Measurements from ENCODE around the gene GIGYF1.

The GIGYF1 gene

GRCh38 chr7:100686201-100686821 lies 7.7 kb downstream of the GIGYF1 start:
- ChIA-PET POLR2A (no interaction called here), CTCF (interaction anchor here (7.9 kb wide), 1 partner anchor 165 kb away, joined by 76 read pairs; the partner anchor contains the start of gene SLC12A9)
- TF ChIP-seq CTCF (IDR thresholded peaks at IDR 0.05; ENCODE audit: insufficient read depth, low read length, missing control alignments), result no peak
- no peak for DNase-seq (ENCODE audit: low read depth, low spot score)
- no peak overlapping the region for H3K4me3 ChIP-seq (ENCODE audit: low read depth, low read length)

GRCh38 chr7:100685631-100686145 lies 8.4 kb downstream of the GIGYF1 start:
- ChIA-PET POLR2A (interaction anchor here (0.8 to 1.8 kb wide), 2 partner anchors 7 to 142 kb away, joined by 4 to 7 read pairs; partner anchors contain the start of gene EPHB4), CTCF (interaction anchor here (1.0 to 7.9 kb wide), 2 partner anchors 20 to 166 kb away, joined by 3 to 76 read pairs; partner anchors contain the start of genes POP7 and SLC12A9)
- no peak overlapping the region for H3K4me3 ChIP-seq (ENCODE audit: low read depth, low read length)
- no peak for TF ChIP-seq CTCF (IDR thresholded peaks at IDR 0.05; ENCODE audit: insufficient read depth, low read length, missing control alignments)
- no peak for DNase-seq (ENCODE audit: low read depth, low spot score)

- TF ChIP-seq CTCF (IDR thresholded peaks at IDR 0.05; ENCODE audit: insufficient read depth, low read length, missing control alignments), result no peak
- H3K4me3 ChIP-seq (ENCODE audit: low read depth, low read length), result no peak overlapping the region
- no peak for DNase-seq (ENCODE audit: low read depth, low spot score)
- POLR2A ChIA-PET, result interaction anchor here (0.8 to 1.8 kb wide), 2 partner anchors 8 to 142 kb away, joined by 4 to 7 read pairs; partner anchors contain the start of gene EPHB4
- CTCF ChIA-PET, result interaction anchor here (0.9 to 1.0 kb wide), 2 partner anchors 21 to 167 kb away, joined by 3 to 4 read pairs; partner anchors contain the start of genes POP7 and SLC12A9
Observed at GRCh38 chr7:100685049-100685605, 8.9 kb downstream of the GIGYF1 start.

DNA sequence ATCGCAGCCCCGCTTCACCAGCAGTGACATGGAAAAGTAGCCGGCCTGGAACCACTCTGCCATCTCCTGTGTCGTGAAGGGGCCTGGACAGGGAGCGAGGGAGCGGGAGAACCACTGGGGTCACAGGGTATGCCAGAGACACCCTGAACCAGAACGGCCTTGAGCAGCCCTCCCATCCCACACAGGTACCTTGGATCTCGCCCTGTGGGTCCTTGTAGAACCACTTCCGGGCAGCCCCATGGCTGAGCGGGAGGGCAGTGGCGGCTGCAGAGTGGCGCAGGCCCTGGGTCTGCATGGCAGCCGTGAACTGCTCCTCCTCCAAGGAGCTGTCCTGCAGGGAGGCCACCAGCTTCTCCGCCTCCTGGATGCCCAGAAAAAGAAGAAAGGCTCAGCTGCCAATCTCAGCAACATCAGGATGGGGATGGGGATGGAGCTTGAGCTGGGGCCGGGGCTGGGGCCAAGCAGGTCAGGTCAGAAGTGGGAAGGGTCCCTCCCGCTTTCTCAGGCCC lies 9.5 kb downstream of the GIGYF1 start:
- DNase-seq (ENCODE audit: low read depth, low spot score), result no peak
- no peak overlapping the region for H3K4me3 ChIP-seq (ENCODE audit: low read depth, low read length)
- ChIA-PET POLR2A (interaction anchor here (0.8 to 1.8 kb wide), 2 partner anchors 8 to 143 kb away, joined by 4 to 7 read pairs; partner anchors contain the start of gene EPHB4), CTCF (interaction anchor here (0.9 to 9.0 kb wide), 3 partner anchors 7 to 168 kb away, joined by 3 to 180 read pairs (median 4); partner anchors contain the start of genes GIGYF1, POP7 and SLC12A9)
- no peak for TF ChIP-seq CTCF (IDR thresholded peaks at IDR 0.05; ENCODE audit: insufficient read depth, low read length, missing control alignments)

DNA sequence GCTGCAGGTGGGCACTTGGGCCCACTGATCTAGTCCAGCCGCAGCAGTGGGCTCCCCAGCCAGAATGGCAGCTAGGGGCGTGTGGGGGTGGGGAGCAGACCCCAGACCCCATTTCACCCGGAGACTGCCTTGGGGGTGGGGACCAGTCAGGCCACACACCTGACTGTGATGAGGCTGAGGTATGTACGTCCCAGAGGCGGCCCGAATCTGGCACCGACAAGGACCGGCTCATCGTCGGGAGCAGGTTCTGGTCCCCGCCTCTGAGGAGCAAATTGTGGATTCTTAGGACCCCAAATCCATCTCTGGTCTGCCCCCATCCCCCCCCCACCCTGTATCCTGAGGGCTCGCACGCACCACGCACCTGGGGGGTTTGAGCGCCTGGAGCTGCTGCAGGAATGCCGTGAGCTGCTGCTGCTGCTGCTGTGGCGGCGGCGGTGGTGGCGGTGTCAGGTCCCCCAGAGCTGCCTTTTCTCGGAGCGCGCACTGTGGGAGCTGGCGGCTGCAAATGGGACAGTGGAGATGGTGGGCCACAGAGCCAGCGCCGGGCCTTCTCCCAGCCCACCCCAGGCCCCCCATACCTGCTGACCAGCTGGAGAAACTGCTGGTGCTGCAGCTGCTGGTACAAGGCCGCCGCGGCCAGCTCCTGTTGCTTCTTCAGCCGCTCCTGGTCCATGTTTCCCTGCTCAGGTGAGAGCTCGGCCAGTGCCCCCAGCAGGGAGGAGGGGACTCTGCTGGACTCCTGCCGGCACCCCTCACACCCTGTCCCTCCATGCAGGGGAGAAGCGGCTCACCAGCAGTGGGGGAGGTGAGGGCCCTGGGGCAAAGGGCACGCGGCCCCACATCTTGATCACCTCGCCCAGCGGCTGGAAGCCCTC lies 10.2 kb downstream of the GIGYF1 start:
- ChIA-PET POLR2A (interaction anchor here (1.2 to 2.0 kb wide), 4 partner anchors 9 to 97 kb away, joined by 3 to 7 read pairs (median 4); partner anchors contain the start of genes FBXO24 and LRCH4), CTCF (interaction anchor here (0.8 to 9.0 kb wide), 5 partner anchors 7 to 219 kb away, joined by 3 to 180 read pairs (median 3); partner anchors contain the start of gene GIGYF1)
- no peak for TF ChIP-seq CTCF (IDR thresholded peaks at IDR 0.05; ENCODE audit: insufficient read depth, low read length, missing control alignments)
- DNase-seq (ENCODE audit: low read depth, low spot score), result no peak
- H3K4me3 ChIP-seq (ENCODE audit: low read depth, low read length), result no peak overlapping the region
